HAP-1 (cell line): ENCODE data around the gene SLC6A13.
"Not testable (repeated sequence)": the region's sequence is repeated elsewhere in the genome, so short reads cannot be mapped to it uniquely, and the experiment has no call there.

Source experiments
- DNase-seq, 2 experiments: peaks; one replicate each; pipeline ENCODE4 v3.0.0-alpha.2; 2016 to 2020; ENCODE audit warnings: low spot score in 2 of 2
- H3K27me3 ChIP-seq: fragments of 250-450 bp; sonication (Bioruptor Pico); 2 replicates; pipeline ENCODE4 v1.5.1; 2020; ENCODE audit warnings: low read depth, mild to moderate bottlenecking, moderate library complexity
- H3K36me3 ChIP-seq: fragments of 250-450 bp; sonication (Bioruptor Pico); replicated peaks from 2 replicates; pipeline ENCODE4 v1.5.1; 2020; ENCODE audit warnings: mild to moderate bottlenecking
- H3K4me1 ChIP-seq: fragments of 250-450 bp; sonication (Bioruptor Pico); 2 replicates; pipeline ENCODE4 v1.5.1; 2020; ENCODE audit warnings: mild to moderate bottlenecking
- H3K4me3 ChIP-seq: fragments of 250-450 bp; sonication (Bioruptor Pico); 2 replicates; pipeline ENCODE4 v1.5.1; 2020; ENCODE audit warnings: mild to moderate bottlenecking, moderate library complexity
- H3K9me3 ChIP-seq: fragments of 250-450 bp; sonication (Bioruptor Pico); 2 replicates; pipeline ENCODE4 v1.5.1; 2020; ENCODE audit warnings: mild to moderate bottlenecking, moderate library complexity
- in situ Hi-C: fragments of 300-500 bp; cut with MboI; formaldehyde crosslinking; loops from 3 replicates; pipeline ENCODE4 v1.14.3; 2020; ENCODE audit warnings: low sequenced_read_pairs, inconsistent platforms, mixed read lengths

SLC6A13 gene

DNA sequence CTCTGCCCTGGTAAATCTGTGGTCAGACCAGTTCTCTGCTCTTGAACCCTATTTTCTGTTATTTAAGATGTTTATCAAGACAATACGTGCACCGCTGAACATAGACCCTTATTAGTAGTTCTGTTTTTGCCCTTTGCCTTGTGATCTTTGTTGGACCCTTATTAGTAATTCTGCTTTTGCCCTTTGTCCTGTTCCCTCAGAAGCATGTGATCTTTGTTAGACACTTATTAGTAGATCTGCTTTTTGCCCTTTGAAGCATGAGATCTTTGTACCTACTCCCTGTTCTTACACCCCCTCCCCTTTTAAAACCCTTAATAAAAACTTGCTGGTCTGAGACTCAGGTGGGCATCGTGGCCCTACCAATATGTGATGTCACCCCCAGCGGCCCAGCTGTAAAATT, 26.7 kb downstream of the SLC6A13 start:
- in situ Hi-C loops, DNase-seq: not testable (repeated sequence)

DNA sequence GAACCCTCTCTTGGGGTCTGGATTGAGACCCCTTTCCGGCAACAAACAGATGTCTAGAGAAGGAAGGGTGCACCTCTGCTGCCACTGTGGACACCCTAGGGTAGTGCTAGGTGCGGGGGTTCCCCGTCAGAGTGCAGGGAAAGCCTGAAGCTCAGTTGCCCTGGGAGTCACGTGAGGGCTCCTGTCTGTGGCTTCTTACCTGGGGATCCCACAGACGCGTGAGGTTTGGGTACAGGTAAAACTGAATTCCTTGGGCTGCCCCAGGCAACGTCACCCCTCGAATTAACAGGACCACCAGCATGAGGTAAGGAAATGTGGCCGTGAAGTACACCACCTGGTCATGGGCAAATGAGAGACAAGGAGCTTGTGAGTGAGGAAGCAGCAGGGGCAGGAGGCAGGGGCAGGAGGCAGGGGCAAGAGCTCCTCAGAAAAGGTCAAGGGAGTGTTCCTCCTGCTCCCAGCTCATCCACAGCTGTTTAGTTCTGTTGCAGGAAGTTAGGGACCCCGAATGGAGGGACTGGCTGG, 27.7 kb downstream of the SLC6A13 start:
- DNase-seq, result no peak
- peaks cover 3% of the 10 kb centered on the region; the same call in 1 of the 2 replicates for H3K9me3 ChIP-seq
- H3K36me3 ChIP-seq, result no peaks in the 10 kb centered on the region
- H3K27me3 ChIP-seq, result no peaks in the 10 kb centered on the region
- H3K4me1 ChIP-seq, result no peaks in the 10 kb centered on the region
- no peak overlapping the region for H3K4me3 ChIP-seq
- in situ Hi-C loops, result no loop called here

More for the DNA sequence above, 26.7 kb downstream of the SLC6A13 start:
- not testable (repeated sequence) for H3K4me3 ChIP-seq, H3K4me1 ChIP-seq, H3K9me3 ChIP-seq, H3K36me3 ChIP-seq, H3K27me3 ChIP-seq

DNA sequence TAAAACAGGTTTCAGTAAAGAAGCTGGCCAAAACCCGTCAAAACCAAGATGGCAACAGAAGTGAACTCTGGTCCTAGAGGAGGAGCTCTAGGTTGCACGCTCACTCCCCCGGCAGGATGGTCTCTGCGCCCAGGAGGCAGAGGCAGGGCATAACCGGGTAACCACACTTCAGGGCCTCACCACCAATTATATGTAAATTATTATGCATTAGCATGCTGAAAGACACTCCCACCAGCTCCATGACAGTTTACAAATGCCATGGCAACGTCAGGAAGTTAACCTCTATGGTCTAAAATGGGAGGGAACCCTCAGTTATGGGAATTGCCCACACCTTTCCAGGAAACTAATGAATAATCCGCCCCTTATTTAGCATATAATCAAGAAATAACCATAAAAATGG, 28.6 kb downstream of the SLC6A13 start:
- no peak for DNase-seq
- peaks cover 3% of the 10 kb centered on the region; the same call in 1 of the 2 replicates for H3K9me3 ChIP-seq
- H3K4me1 ChIP-seq, result no peaks in the 10 kb centered on the region
- 0 out of 2 replicates have a peak, but pooled peaks cover 2% of the 10 kb centered on the region for H3K27me3 ChIP-seq
- in situ Hi-C loops, result no loop called here
- no peak overlapping the region for H3K4me3 ChIP-seq
- H3K36me3 ChIP-seq, result no peaks in the 10 kb centered on the region

DNA sequence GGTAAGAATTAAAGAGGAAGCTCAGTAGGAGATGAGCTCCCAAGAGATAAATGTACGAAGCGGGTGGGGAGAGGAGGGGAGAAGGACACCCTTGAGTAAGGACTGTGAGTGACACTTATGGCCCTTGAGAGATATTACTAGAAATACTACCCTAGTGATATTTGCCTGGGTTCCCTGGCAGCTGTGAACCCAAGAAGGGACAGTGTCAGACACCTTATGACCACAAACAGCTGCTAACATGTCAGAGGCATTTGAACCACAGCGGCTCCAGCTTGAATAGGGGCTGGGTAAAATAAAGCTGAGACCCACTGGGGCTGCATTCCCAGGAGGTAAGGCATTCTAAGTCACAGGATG, 29.0 kb downstream of the SLC6A13 start:
- no peak for DNase-seq

DNA sequence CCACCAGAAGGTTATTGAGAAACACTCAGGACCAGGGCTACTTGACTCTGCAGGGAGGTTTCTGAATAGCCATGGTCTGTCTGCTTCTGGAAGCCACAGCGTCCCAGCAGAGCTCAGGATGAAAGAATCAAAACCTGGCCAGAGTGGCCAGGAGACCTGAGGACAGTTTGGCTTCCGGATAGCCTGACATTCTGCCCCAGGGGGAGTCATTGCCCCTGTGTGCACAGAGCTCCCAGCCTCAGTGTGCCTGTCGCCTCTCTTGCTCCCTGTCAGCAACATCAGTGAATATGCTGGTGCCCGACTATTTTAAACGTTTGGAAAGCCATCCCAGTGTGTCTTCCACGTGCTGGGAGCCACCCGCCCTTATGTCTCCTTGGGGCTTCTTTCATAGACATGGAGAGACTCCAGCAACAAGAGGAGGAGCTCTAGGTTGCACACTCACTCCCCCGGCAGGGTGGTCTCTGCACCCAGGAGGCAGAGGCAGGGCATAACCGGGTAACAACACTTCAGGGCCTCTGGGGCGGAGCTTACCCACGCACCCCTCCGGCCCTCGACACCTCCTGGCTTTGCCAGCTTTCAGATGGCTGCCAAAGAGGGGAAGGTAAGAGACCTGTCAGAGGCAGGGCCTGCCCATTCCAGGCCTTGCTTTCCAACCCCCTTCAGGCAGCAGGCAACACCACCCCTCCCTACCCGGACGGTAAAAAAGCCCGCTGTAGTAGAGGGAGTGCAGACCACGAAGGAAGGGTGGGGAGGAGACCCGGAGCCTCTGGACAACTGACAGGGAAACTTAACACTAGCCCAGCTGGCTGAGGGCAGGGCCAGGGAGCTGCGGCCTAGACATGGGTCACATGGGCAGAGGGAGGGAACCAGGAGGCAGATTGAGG, 29.7 kb downstream of the SLC6A13 start:
- Histone ChIP-seq H3K9me3 (peaks cover 3% of the 10 kb centered on the region; the same call in 1 of the 2 replicates), H3K4me1 (no peaks in the 10 kb centered on the region), H3K36me3 (no peaks in the 10 kb centered on the region), H3K4me3 (no peak overlapping the region), H3K27me3 (peaks cover 2% of the 10 kb centered on the region; the same call in 1 of the 2 replicates)
- in situ Hi-C loops, result no loop called here
- DNase-seq, result no peak

More for the DNA sequence above, 29.0 kb downstream of the SLC6A13 start:
- in situ Hi-C loops, result no loop called here
- 0 out of 2 replicates have a peak, but pooled peaks cover 2% of the 10 kb centered on the region for H3K27me3 ChIP-seq
- no peaks in the 10 kb centered on the region for H3K4me1 ChIP-seq
- no peaks in the 10 kb centered on the region for H3K36me3 ChIP-seq
- peaks cover 3% of the 10 kb centered on the region; the same call in 1 of the 2 replicates for H3K9me3 ChIP-seq
- no peak overlapping the region for H3K4me3 ChIP-seq

DNA sequence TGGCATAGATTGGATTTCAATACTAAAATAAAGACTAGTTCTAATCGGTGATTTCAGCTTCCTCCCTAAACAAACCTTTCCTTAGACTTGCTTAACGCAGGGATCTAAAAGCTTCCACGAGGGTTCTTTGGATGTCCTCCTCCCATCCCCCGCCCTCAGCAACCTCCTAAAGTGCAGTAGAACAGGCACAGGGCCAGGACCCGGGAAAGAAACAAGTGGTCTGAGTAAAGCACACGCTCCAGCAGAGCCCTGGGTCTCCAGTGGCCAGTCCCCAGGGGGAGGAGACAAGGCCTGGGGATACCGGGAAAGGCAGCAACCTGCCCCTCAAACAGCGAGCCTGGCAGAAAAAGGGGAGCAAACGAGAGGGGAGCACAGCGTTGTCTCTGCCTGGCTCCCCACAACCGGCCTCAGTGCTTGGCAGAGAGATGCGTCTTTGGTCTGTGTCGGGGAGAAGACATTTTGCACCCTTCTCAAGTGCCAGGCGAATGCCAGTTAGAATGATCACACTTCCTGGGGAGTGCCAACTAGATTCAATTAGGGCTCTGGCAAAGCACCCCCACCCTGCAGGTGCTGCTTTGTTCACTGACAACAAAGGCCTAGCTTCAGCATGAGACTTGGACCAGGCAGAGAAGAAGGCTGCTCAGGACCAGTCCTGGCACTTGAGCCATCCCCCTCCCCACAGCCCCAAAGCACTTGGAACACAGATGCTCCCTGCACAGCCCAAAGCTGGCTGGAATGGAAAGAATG, 31.5 kb downstream of the SLC6A13 start:
- peak in 1 of 2 experiments; percentile 5 for DNase-seq
- Histone ChIP-seq H3K4me1 (no peaks in the 10 kb centered on the region), H3K27me3 (peaks cover 2% of the 10 kb centered on the region; the same call in 1 of the 2 replicates), H3K9me3 (no peaks in the 10 kb centered on the region; the same call in 1 of the 2 replicates), H3K4me3 (no peak overlapping the region), H3K36me3 (no peaks in the 10 kb centered on the region)
- in situ Hi-C loops, result no loop called here

DNA sequence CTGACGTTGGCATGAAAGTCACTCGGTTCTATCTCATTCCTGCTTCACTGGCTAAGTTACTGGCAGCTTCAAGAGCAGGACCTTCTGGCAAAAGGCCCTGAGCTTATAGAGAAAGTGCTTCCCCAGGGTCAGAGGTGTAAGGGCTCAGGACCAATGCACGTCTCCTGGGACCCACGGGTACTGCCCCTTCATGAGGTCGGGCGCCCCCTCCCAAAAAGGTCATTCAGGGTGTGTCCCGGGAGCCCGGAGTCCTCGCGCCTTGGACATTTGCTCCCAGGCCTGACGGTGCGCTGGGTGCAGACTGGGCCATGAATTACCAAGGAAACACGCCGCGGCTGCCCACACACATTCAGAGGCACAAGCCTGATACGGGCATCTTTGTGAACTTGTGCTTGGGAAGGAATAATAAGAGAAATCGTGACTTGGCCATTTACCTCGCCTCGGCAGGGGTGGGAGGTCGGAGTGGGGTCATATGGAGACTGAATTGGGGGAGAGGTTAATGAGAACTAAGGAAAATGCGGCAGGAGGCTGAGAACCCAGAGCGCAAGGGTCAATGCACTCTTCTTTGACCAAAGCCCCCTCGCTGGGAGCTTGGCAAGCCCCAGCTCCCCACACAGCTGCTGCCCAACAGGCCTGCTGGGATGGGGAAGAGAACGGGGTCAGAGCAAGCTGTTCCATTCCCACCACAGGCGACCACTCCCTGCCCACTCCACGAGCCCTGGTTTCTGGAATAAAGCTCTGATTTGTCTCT, 33.0 kb downstream of the SLC6A13 start:
- no peak overlapping the region for H3K4me3 ChIP-seq
- no peaks in the 10 kb centered on the region for H3K9me3 ChIP-seq
- no peak for DNase-seq
- in situ Hi-C loops, result no loop called here
- no peaks in the 10 kb centered on the region for H3K36me3 ChIP-seq
- H3K4me1 ChIP-seq, result no peaks in the 10 kb centered on the region
- H3K27me3 ChIP-seq, result peaks cover 2% of the 10 kb centered on the region; the same call in 1 of the 2 replicates

DNA sequence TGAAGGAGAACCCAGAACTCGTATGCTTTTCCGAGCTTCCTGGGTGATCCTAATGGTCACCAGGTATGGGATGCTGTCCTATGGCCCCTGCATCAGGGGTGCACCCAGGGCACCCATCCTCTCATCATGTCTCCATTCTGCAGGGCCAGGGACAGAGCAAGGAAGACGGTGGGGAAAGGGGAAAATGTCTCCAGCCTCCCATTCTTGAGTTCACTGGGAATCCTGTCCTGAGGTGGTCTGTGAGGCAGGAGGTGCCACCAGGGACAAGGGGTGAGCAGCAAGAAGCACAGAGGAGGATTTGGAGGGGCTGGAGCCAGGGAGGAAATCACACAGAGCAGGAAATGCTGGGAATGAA, 33.8 kb downstream of the SLC6A13 start:
- in situ Hi-C loops, result no loop called here
- H3K27me3 ChIP-seq, result peaks cover 2% of the 10 kb centered on the region; the same call in 1 of the 2 replicates
- DNase-seq, result no peak
- H3K9me3 ChIP-seq, result no peaks in the 10 kb centered on the region
- H3K36me3 ChIP-seq, result no peaks in the 10 kb centered on the region
- no peaks in the 10 kb centered on the region for H3K4me1 ChIP-seq
- H3K4me3 ChIP-seq, result no peak overlapping the region

DNA sequence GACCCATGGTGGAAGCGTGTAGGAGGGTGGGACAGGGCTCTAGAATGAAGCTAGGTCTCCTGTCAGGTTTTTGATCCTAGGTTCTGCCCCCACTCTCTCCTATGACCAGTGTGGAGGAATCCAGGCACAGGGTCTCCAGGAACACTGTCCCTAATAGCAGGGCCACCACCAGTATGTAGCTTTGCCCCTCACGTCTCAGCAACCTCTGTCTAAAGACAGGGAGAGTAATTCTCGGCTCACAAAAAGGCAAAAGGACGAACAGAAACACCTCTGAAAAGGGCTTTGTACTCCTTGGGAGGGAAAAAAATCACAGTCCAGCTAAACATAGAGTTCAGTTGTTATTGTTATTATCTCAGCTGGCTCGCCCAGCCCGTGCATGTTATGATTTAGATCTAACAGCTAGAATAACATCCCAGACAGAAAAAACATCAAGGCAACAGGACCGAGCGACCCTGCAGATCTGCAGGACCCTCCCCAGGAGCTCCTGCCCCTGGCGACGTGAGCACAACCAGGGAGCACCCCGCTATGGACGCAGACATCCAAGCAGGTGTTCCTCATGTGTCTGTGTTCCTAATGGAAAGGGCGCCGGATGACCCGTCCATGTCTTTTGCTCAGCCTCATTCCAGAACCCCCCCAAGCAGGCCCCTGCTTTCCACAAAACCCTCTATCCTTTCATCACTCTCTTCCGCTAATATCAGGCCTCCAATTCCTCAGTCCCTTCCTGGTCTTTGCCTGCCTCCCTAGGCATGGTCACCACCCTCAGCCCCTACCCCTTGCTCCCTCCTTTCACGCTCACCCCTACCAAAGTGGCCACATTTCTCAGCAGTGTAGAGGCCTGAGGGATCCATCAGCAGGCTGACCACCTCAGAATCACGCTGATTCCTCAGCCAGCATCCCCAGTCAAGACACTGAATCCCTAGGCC, 34.5 kb downstream of the SLC6A13 start:
- in situ Hi-C loops, result no loop called here
- Histone ChIP-seq H3K4me1 (no peaks in the 10 kb centered on the region), H3K4me3 (no peak overlapping the region)

DNA sequence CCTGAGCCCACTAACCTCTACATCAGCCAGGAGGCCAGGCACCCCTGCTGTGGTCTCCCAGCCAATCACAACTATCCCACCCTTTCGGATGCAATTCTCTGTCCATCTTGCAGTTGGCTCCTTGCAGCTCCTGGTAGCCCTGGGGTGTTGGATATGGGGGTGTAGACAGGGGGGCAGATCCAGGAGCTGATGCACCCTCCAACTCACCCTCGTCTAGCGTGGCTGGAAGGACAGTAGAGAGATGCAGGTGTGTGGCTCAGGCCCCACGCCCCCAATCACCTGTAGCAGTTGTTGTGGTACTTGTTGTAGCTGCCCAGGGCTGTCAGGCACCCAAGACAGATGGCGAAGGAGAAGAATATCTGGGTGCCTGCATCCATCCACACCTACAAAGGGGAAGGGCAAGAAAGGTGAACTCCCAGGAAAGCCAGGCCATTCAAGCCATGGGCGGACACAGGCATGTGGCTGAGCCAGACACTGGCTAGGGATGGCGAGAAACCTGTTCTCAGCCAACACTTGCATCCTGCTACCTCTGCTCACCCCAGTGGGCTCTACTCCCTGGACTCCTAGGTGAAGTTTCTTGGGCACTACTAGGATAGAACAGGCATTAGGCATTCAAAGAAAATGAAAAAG, 35.2 kb downstream of the SLC6A13 start:
- peaks cover 2% of the 10 kb centered on the region; the same call in 1 of the 2 replicates for H3K27me3 ChIP-seq
- H3K9me3 ChIP-seq, result no peaks in the 10 kb centered on the region
- in situ Hi-C loops, result no loop called here
- H3K4me3 ChIP-seq, result no peak overlapping the region
- no peak for DNase-seq
- H3K36me3 ChIP-seq, result no peaks in the 10 kb centered on the region
- H3K4me1 ChIP-seq, result no peaks in the 10 kb centered on the region

More for the DNA sequence above, 34.5 kb downstream of the SLC6A13 start:
- H3K27me3 ChIP-seq, result peaks cover 2% of the 10 kb centered on the region; the same call in 1 of the 2 replicates
- H3K9me3 ChIP-seq, result no peaks in the 10 kb centered on the region
- DNase-seq, result no peak
- no peaks in the 10 kb centered on the region for H3K36me3 ChIP-seq

DNA sequence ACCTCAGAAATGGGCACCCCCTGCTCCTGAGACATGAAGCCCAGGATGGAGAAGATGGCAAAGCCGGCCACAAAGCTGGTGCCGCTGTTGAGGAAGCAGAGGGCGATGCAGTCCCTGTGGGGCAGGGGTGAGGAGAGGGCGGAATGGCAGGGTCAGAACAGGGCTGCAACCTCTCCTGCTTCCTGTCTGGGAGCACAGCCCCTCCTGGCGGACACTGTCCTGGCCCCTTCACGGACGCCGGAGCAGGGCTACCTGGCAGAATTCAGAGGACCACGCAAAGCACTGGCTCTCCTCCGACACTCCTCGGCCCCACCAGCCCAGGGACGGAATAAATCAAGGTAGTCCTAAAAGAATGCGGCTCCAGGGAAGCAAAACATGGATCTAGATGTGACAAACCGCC, 36.2 kb downstream of the SLC6A13 start:
- in situ Hi-C loops, result no loop called here

DNA sequence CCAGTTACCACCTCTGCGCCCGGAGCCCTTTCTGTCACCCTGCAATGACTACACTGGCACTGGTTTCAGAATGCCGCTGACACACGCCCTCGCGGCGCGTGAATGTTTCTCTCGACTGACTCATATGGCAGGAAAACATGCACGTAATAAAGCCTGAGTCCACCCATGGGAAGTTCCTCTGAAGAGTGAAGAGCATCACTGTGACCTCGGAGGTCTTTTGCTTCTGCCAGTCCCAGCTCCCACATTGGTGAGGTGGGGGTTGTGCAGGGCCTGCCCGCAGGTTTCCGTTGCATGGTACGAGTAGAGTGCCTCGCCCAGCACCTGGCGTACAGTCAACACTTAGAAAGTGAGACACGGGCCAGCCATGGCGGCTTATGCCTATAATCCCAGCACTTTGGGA, 37.6 kb downstream of the SLC6A13 start:
- Histone ChIP-seq H3K4me3 (no peak overlapping the region), H3K27me3 (peaks cover 2% of the 10 kb centered on the region; the same call in 1 of the 2 replicates), H3K36me3 (no peaks in the 10 kb centered on the region), H3K4me1 (no peaks in the 10 kb centered on the region), H3K9me3 (no peaks in the 10 kb centered on the region)
- in situ Hi-C loops, result no loop called here
- DNase-seq, result no peak

More for the DNA sequence above, 36.2 kb downstream of the SLC6A13 start:
- H3K27me3 ChIP-seq, result peaks cover 2% of the 10 kb centered on the region; the same call in 1 of the 2 replicates
- no peak overlapping the region for H3K4me3 ChIP-seq
- H3K36me3 ChIP-seq, result no peaks in the 10 kb centered on the region
- H3K9me3 ChIP-seq, result no peaks in the 10 kb centered on the region
- no peak for DNase-seq
- no peaks in the 10 kb centered on the region for H3K4me1 ChIP-seq
